T1000 (cell line): ENCODE data around the gene FAM216A.

ENCODE experiments used
- DNase-seq: peaks from one replicate; lab custom pipeline; 2025; ENCODE audit warnings: mixed read lengths; lab: John Stamatoyannopoulos, UW

The FAM216A gene

GRCh38 chr12:110538869-110539622 is 70.4 kb downstream of the FAM216A start:
- DNase-seq, result no peak
